ENCODE measurements around the gene TIRAP.
"Not testable (repeated sequence)": the region's sequence is repeated elsewhere in the genome, so short reads cannot be mapped to it uniquely, and the experiment has no call there.

The TIRAP gene, protein sequence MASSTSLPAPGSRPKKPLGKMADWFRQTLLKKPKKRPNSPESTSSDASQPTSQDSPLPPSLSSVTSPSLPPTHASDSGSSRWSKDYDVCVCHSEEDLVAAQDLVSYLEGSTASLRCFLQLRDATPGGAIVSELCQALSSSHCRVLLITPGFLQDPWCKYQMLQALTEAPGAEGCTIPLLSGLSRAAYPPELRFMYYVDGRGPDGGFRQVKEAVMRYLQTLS

DNA sequence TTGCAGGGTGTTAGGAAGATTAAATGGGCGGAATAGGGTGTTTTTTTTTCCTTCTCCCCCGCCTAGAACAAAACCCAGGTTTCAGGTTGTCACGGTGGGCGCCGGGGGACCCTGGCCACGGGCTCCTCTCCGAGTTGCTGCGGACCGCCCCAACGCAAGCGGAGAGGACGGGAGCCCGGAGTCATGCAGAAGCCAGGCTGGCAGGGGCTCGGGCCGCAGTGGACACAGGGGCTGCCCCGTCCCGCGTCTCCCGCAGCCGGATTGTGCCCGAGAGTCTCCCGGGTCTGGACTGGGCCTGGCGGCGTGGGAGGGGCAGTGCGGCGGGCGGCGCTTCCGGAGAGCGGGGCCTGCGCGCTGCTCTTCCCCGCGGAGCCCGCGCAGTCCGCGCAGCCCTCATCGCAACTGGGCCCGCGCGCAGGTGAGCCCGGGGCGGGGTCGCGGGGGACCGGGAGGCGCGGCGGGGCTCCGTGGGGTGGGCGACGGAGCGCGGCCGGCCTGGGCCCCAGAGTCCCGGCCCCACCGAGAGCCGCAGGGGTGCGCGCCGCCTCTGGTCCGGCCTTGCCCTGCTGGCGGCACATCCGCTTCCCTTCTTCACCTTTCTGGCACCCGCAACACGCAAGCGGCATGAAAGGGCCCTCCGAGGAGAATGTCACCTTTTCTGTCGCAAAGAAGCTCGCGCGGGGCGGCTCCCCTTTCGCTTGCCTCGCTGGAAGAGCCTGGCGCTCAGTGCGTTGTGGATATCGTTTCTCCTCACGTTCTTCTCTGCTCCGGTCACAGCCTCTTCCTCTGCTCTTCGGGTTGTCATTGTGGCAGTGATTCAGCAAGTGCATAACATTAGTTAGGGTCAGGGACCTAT is at the start of gene TIRAP:
TSS of gene TIRAP (plus strand) at position 358 of the 856 bp plus-strand sequence. CDS start 7,802 bp downstream, outside the sequence.
- DNase-seq = peak; percentile 34 to 40

- no peak for DNase-seq
Observed at GRCh38 chr11:126233391-126233790, 49.5 kb upstream of the TIRAP start.

DNA sequence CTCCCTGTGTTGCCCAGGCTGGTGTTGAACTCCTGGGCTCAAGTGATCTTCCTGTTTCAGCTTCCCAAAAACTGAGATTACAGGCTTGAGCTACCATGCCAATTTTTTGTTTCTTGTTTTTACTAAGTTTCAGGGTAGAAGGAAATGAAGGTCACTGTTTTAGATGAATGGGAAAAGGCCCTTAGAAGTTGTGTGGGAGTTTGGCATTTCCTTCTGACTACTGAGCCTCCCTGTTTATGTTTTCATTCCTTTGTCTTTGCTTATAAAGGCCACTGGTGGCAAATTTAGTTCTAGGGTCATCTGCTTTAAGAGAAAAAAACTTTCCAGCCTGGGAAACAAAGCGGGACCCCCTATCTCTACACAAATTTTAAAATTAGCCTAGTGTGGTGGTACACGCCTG is 36.3 kb upstream of the TIRAP start:
- DNase-seq = no peak

GRCh38 chr11:126253265-126253664 is 29.6 kb upstream of the TIRAP start:
- DNase-seq = no peak

DNA sequence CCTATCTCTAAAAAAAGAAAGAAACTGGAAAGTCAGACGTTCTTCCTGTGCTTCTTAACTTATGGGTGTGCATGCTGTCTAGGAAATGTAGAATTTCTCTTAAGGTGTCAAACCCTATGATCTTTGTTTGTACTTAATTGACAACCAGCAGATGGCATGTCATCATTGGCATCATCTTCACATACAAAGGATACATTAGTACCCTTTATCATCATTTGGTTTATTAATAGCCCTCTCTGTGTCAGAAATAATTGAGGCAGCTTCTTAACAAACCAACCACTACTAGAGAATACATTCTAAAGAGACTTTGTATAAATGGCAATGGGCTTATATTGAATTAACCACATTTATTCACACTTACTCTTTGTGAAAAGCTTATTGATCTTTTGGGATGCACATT is 28.1 kb upstream of the TIRAP start:
- DNase-seq = no peak

- DNase-seq = not testable (repeated sequence)
Observed at GRCh38 chr11:126255507-126255906, 27.4 kb upstream of the TIRAP start.

GRCh38 chr11:126256216-126256615 is 26.7 kb upstream of the TIRAP start:
- no peak for DNase-seq

- no peak for DNase-seq
Observed at GRCh38 chr11:126257144-126257543, 25.7 kb upstream of the TIRAP start.

- no peak for DNase-seq
Observed at GRCh38 chr11:126257764-126258163, 25.1 kb upstream of the TIRAP start.

DNA sequence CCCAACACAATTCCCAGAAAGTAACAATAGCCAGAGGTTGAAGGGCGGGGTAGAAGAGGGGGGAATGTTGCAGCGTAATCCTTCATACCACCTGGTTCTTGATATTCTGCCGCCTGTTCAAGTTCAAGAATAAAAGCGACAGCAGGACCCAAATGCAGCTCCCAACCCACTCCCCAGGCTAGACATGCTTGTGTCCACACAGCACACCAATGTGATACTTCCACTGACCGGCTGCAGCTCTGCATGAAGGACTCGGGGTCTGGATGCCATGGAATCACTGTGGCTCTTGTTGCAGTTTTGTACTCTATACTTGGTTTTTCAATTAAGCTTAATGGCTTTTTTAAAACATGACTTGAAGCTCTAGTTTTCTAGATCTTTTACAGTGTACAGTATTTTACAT is 20.7 kb upstream of the TIRAP start:
- DNase-seq = no peak

- DNase-seq = no peak
Observed at GRCh38 chr11:126263489-126263888, 19.4 kb upstream of the TIRAP start.

GRCh38 chr11:126265811-126266210 is 17.1 kb upstream of the TIRAP start:
- DNase-seq = no peak

DNA sequence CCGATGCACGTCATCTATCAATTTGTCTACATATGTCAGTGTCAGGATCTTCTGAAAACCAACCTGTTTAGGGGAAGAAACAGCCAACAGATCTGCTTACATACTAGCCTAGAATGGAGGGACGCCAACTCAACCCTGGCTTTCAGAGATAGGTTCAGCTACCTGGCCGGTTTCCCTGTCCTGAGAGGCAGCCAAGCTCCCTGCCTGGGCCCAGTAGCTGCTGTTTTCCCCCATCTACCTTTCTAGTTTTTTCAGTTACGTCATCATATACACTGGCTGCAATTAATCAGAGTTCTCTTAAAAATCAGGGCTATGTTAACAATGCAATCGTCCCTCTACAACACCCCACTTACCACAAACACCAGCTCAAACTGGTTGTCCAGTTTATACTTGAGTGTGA is 15.2 kb upstream of the TIRAP start:
- DNase-seq = no peak

- no peak for DNase-seq
Observed at GRCh38 chr11:126268361-126268707, 14.6 kb upstream of the TIRAP start.

- peak; percentile 100 for DNase-seq
Observed at GRCh38 chr11:126268708-126269579, 13.9 kb upstream of the TIRAP start, which contains the start of the genes FOXRED1 and SRPRA. Gene FOXRED1, plus strand, starts transcription at chr11:126269154. Its CDS starts 53 bp downstream, at chr11:126269207. Gene SRPRA, minus strand, starts transcription at chr11:126268895. Its CDS starts 91 bp downstream, at chr11:126268804.

GRCh38 chr11:126277322-126277721 is 5.6 kb upstream of the TIRAP start:
- no peak for DNase-seq

DNA sequence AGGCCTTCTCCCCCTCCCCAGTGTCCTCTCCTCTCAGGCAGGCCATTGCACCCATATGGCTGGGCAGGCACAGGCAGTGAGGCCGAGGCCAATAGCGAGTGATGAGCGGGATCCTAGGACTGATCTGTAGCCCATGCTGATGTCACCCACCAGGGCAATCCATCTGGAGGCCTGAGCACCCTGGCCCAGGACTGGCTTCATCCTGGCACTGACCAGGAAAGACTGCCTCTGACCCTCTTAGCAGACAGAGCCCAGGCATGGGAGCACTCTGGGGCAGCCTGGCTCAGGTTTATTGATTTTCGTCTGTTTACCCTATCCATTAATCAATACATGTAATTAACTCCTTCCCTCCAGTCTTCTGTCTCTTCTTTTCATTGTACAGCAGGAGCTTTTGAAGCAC is 5.1 kb upstream of the TIRAP start:
- DNase-seq = no peak

GRCh38 chr11:126279191-126279590 is 3.7 kb upstream of the TIRAP start:
- DNase-seq = no peak

GRCh38 chr11:126280595-126280994 is 2.3 kb upstream of the TIRAP start:
- DNase-seq = no peak

DNA sequence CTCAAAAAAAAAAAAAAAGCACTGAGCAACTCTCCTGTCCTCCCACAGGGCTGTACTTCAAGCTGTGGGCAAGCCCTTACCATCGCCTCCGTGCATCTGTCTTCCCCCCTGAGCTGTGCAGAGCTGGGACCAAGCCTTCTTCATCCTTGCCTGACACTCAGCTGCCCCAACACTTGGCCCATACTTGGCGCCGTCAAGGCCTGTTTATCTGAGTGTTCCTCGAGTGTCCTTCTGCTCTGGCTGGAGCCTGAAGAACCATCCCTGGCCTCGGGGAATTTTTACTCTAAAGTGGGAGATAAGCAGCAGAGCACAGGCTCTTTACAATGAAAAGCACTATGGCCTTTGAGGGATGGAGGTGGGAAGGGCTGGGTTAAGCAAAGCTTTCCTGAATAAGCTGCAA is 1.6 kb upstream of the TIRAP start:
- no peak for DNase-seq

GRCh38 chr11:126281666-126282175 is 1.2 kb upstream of the TIRAP start:
- DNase-seq = no peak

DNA sequence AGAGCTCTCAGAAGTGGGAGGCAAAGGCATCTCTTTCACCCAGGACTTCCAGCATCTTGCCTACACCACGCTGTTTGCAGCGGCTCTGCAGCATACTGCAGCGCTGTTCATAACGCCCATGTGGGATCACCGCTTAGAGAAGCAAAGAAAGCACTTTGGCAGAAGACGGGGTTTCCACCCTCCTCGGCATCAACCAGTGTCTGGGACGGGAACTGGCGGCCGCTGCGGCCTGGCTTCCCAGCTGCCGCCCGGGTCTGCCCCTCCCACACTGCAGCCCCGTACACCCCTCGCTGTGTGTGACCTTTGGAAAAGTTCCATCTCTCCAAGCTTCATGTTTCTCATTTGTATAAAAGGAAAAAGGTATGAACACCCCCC is 545 bp upstream of the TIRAP start:
- DNase-seq = peak; percentile 25 to 29

DNA sequence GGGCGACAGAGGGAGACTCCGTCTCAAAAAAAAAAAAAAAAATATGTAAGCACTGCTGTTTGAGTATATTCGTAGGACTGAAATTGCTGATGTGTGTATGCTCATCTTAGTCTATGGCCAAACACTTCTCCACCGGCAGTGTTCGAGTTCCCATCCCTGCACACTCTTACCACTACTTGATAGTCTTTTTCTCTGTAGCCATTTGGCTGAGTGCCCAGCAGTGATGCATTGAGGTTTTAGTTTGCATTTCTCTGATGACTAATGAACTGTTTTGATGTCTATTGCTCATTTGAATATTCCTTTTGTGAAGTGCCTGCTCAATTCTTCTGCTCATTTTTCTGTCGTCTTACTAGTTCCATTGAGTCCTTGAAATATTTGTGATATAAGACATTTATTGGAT is 1.9 kb downstream of the TIRAP start:
- peak; percentile 84 to 85 for DNase-seq

Measured in activated CD4-positive, alpha-beta T cell treated with anti-CD3 and anti-CD28 coated beads, Interleukin-2, amount 50 U/mL, for 4 hours (primary cell).